LNCAP (cell line): ENCODE measurements around the gene SCN4A.

Experiments
- TF ChIP-seq, protein P1 (sequence below): fragments of 450-650 bp; IDR thresholded peaks from 2 replicates; pipeline ENCODE4 v1.5.1; 2017; ENCODE audit warnings: mild to moderate bottlenecking

The SCN4A gene

DNA sequence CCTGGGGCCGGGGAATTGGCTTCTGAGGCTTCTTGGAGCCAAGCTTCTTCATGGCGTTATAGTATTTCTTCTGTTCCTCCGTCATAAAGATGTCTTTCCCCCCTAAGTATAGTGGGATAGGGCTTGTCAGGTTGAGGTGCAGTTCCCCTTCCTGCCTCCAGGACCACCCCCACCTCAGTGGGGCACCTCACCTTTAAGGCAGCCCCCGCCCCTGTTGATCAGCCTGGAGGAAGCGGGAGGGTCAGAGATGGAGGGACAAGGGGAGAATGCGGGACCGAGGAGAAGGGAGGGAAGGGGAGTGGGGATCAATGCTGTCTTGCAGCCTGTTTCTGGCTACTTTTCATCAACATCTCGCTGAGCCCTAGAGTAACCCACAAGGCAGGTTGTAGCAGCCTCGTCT lies 29.0 kb downstream of the SCN4A start:
- TF ChIP-seq, protein P1, sequence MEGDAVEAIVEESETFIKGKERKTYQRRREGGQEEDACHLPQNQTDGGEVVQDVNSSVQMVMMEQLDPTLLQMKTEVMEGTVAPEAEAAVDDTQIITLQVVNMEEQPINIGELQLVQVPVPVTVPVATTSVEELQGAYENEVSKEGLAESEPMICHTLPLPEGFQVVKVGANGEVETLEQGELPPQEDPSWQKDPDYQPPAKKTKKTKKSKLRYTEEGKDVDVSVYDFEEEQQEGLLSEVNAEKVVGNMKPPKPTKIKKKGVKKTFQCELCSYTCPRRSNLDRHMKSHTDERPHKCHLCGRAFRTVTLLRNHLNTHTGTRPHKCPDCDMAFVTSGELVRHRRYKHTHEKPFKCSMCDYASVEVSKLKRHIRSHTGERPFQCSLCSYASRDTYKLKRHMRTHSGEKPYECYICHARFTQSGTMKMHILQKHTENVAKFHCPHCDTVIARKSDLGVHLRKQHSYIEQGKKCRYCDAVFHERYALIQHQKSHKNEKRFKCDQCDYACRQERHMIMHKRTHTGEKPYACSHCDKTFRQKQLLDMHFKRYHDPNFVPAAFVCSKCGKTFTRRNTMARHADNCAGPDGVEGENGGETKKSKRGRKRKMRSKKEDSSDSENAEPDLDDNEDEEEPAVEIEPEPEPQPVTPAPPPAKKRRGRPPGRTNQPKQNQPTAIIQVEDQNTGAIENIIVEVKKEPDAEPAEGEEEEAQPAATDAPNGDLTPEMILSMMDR: no peak

GRCh38 chr17:63942309-63942985 lies 30.3 kb downstream of the SCN4A start:
- TF ChIP-seq, protein P1: no peak

DNA sequence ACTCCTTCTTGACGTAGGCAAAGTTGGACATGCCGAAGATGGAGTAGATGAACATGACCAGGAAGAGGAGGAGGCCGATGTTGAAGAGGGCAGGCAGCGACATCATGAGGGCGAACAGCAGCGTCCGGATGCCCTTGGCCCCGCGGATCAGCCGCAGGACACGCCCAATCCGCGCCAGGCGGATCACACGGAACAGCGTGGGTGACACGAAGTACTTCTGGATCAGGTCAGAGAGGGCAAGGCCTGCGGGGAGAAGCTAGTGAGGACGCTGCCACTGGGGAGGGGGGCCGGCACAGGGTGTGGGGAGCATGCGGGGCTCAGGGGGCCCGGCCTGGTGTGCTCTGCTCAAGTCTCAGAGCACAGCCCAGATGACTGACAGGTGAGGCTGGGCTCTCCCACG lies 31.0 kb downstream of the SCN4A start:
- TF ChIP-seq, protein P1: no peak

DNA sequence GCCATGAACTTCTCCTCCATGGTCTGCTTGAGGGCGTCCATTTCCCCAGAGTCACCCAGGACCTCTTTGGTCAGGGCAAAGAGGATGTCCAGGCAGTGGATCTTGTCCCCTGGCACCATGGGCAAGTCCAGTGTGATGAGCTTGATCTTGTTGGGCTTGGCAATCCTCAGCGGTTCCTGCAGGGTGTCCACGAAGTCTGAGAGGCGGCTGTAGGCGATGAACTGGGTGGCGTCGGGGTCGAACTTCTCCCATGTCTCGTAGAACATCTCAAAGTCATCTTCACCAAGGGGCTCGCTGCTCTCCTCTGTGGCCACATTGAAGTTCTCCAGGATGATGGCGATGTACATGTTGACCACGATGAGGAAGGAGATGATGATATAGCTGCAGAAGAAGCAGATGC lies 31.6 kb downstream of the SCN4A start:
- TF ChIP-seq, protein P1: no peak

DNA sequence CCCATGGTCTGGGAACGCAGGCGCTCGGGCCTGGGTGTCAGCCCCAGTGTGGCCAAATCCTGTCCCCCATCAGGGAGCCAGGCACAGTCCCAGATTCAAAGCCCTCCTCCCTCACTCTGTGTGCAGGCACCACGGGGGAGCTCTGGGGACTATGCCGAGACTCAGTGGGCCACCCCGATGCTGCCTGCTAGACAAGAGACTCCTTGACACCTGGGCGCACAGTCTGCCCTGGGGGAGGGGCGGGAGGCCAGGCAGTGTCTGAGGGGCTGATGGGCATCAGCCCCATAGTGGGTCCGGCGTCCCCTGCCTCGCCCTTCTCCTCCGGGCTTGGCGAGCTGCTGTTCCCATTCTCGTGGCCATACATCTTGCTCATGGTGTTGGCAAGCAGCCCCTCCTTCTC lies 32.1 kb downstream of the SCN4A start:
- TF ChIP-seq, protein P1: no peak

DNA sequence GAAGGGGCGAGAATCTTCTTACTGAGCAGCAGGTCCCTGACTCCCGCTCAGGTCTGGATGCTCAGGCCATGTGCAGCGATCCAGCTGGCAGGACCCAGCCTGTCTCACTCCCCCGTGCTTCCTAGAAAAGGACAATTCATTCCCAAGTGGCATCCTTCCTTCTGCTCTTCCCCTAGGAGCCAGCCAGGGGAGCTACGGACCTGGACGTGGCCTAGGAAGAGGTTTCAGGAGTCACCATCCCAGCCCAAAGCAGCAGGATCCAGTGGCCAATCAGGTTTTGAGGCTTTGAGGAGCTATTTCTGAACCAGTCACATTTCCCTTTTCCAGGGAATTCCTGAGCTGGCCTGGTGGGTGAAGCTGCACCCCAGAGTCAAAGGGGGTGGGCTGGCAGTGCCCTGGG lies 32.8 kb downstream of the SCN4A start:
- TF ChIP-seq, protein P1: no peak

- TF ChIP-seq, protein P1: no peak
Observed at GRCh38 chr17:63939401-63939800, 33.3 kb downstream of the SCN4A start.

GRCh38 chr17:63937920-63938319 lies 34.8 kb downstream of the SCN4A start:
- TF ChIP-seq, protein P1: no peak
